ENCODE measurements around the gene BOC. TPM values are rescaled to one million over a fixed set of nuclear protein-coding genes. Genes with fewer than 3 reads are reported as not detected.

Gene BOC
- total and polyA plus RNA-seq, 2 experiments from 2014 or later = 2.1 to 4.1 TPM

DNA sequence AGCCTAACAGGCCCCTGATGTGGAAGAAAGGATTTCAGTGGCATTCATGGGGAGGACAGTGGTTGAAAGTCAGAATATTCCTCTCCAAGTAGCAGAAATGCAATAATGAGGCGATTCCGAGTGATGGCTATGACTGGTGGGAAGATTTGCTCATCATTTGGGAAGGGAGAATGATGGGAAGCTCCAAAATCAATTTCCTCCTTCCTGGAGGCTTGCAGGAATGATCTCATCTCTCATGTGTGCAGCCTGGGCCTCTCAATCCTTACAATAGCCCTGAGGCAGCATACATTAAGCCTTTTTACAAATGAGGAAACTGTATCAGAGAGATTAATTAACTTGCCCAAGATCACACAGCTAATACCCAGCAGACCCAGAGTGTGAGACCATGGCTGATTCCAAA lies 58.7 kb downstream of the BOC start (continued):
- no peak for TF ChIP-seq NANOG (IDR thresholded peaks at IDR 0.05; ENCODE audit: borderline replicate concordance)
- TF ChIP-seq, protein P1, sequence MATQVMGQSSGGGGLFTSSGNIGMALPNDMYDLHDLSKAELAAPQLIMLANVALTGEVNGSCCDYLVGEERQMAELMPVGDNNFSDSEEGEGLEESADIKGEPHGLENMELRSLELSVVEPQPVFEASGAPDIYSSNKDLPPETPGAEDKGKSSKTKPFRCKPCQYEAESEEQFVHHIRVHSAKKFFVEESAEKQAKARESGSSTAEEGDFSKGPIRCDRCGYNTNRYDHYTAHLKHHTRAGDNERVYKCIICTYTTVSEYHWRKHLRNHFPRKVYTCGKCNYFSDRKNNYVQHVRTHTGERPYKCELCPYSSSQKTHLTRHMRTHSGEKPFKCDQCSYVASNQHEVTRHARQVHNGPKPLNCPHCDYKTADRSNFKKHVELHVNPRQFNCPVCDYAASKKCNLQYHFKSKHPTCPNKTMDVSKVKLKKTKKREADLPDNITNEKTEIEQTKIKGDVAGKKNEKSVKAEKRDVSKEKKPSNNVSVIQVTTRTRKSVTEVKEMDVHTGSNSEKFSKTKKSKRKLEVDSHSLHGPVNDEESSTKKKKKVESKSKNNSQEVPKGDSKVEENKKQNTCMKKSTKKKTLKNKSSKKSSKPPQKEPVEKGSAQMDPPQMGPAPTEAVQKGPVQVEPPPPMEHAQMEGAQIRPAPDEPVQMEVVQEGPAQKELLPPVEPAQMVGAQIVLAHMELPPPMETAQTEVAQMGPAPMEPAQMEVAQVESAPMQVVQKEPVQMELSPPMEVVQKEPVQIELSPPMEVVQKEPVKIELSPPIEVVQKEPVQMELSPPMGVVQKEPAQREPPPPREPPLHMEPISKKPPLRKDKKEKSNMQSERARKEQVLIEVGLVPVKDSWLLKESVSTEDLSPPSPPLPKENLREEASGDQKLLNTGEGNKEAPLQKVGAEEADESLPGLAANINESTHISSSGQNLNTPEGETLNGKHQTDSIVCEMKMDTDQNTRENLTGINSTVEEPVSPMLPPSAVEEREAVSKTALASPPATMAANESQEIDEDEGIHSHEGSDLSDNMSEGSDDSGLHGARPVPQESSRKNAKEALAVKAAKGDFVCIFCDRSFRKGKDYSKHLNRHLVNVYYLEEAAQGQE (IDR thresholded peaks at IDR 0.05; ENCODE audit: unreplicated experiment) = no peak
- no peak for TF ChIP-seq JUNB (IDR thresholded peaks at IDR 0.05; ENCODE audit: unreplicated experiment)
- TF ChIP-seq, protein P2, sequence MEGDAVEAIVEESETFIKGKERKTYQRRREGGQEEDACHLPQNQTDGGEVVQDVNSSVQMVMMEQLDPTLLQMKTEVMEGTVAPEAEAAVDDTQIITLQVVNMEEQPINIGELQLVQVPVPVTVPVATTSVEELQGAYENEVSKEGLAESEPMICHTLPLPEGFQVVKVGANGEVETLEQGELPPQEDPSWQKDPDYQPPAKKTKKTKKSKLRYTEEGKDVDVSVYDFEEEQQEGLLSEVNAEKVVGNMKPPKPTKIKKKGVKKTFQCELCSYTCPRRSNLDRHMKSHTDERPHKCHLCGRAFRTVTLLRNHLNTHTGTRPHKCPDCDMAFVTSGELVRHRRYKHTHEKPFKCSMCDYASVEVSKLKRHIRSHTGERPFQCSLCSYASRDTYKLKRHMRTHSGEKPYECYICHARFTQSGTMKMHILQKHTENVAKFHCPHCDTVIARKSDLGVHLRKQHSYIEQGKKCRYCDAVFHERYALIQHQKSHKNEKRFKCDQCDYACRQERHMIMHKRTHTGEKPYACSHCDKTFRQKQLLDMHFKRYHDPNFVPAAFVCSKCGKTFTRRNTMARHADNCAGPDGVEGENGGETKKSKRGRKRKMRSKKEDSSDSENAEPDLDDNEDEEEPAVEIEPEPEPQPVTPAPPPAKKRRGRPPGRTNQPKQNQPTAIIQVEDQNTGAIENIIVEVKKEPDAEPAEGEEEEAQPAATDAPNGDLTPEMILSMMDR (conservative IDR thresholded peaks at IDR 0.05; ENCODE audit: low read depth in 2 of 2) = no peak
- no peak for TF ChIP-seq EZH2phosphoT487 (IDR thresholded peaks at IDR 0.05; ENCODE audit: unreplicated experiment)
- TF ChIP-seq EZH2 (IDR thresholded peaks at IDR 0.05; ENCODE audit: low read depth, unreplicated experiment) = no peak
- TF ChIP-seq, protein P3, sequence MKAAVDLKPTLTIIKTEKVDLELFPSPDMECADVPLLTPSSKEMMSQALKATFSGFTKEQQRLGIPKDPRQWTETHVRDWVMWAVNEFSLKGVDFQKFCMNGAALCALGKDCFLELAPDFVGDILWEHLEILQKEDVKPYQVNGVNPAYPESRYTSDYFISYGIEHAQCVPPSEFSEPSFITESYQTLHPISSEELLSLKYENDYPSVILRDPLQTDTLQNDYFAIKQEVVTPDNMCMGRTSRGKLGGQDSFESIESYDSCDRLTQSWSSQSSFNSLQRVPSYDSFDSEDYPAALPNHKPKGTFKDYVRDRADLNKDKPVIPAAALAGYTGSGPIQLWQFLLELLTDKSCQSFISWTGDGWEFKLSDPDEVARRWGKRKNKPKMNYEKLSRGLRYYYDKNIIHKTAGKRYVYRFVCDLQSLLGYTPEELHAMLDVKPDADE (IDR thresholded peaks at IDR 0.05) = no peak
- no peak for TF ChIP-seq ZNF331 (CRISPR knock-in tag; IDR thresholded peaks at IDR 0.05; ENCODE audit: low read depth)

DNA sequence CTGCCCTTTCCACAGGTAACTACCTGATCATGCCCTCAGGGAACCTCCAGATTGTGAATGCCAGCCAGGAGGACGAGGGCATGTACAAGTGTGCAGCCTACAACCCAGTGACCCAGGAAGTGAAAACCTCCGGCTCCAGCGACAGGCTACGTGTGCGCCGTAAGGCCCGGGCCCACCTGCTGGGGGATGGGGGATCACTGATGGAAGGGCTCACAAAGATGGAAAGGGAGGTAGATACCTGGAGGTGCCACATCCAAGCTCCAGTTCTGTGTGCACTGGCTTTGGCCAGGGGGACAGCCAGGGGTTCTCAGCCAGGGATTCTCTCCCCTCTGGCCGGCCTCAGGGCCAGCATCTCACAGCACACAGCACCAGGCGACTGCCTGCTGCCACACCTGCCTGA lies 59.4 kb downstream of the BOC start:
- no peaks in the 10 kb centered on the region for H4K20me1 ChIP-seq (replicated peaks; ENCODE audit: insufficient read depth)
- H3K79me2 ChIP-seq (replicated peaks; ENCODE audit: insufficient read depth) = no peaks in the 10 kb centered on the region
- H3K4me3 ChIP-seq = no peak overlapping the region
- H3K4me1 Mint-ChIP-seq = peaks cover 18% of the 10 kb centered on the region
- H3K9me3 Mint-ChIP-seq = no peaks in the 10 kb centered on the region
- no peak overlapping the region for H3K27ac ChIP-seq (ENCODE audit: low read depth)
- no peaks in the 10 kb centered on the region for H3F3A ChIP-seq (replicated peaks; ENCODE audit: low read depth)
- no peaks in the 10 kb centered on the region for H3K9me2 ChIP-seq (ENCODE audit: insufficient read depth)
- DNase-seq (ENCODE audit: low spot score) (no peak), ATAC-seq (no peak)
- no peaks in the 10 kb centered on the region; the same call in 2 of the 3 replicates for H3K36me3 Mint-ChIP-seq (ENCODE audit: low read depth)
- no peaks in the 10 kb centered on the region for H3K36me3 ChIP-seq (ENCODE audit: insufficient read depth)
- no peak overlapping the region for H3K4me3 Mint-ChIP-seq
- H3K4me1 ChIP-seq (ENCODE audit: insufficient read depth) = peaks cover under 1% of the 10 kb centered on the region; the same call in 1 of the 2 replicates
- no peaks in the 10 kb centered on the region for H3K27me3 ChIP-seq (ENCODE audit: insufficient read depth)
- TF ChIP-seq EZH2phosphoT487 (IDR thresholded peaks at IDR 0.05; ENCODE audit: unreplicated experiment) = no peak
- no peak for TF ChIP-seq STAT1 (IDR thresholded peaks at IDR 0.05; ENCODE audit: unreplicated experiment)
- no peak for TF ChIP-seq CREB1 (CRISPR knock-in tag; IDR thresholded peaks at IDR 0.05; ENCODE audit: low read depth)
- no peak for TF ChIP-seq JUNB (IDR thresholded peaks at IDR 0.05; ENCODE audit: unreplicated experiment)
- no peak for TF ChIP-seq ZNF114 (CRISPR knock-in tag; IDR thresholded peaks at IDR 0.05)
- TF ChIP-seq POLR2AphosphoS5 (IDR thresholded peaks at IDR 0.05; ENCODE audit: low read depth) = no peak
- TF ChIP-seq, protein P1 (IDR thresholded peaks at IDR 0.05; ENCODE audit: unreplicated experiment) = no peak
- no peak overlapping the region for H3K4me2 ChIP-seq
- H2AFZ ChIP-seq = no peak overlapping the region
- H3K27me3 Mint-ChIP-seq (ENCODE audit: insufficient read depth, low read depth, poor library complexity) = peaks cover 4% of the 10 kb centered on the region
- H3K27ac Mint-ChIP-seq = no peak overlapping the region
